NCI-H2081 treated with DMSO at 0.1 percent for 48 hours (cell line): ENCODE results near the gene SLC4A4.

Experiments used
- DNase-seq: peaks from one replicate; lab custom pipeline; 2025; lab: John Stamatoyannopoulos, UW

Gene SLC4A4

GRCh38 chr4:71473541-71474240 is 134.9 kb downstream of the SLC4A4 start:
- DNase-seq: no peak

- no peak for DNase-seq
Observed at GRCh38 chr4:71474731-71475130, 135.9 kb downstream of the SLC4A4 start.

- DNase-seq: no peak
Observed at GRCh38 chr4:71476240-71476639, 137.4 kb downstream of the SLC4A4 start.

GRCh38 chr4:71486550-71487343 is 147.9 kb downstream of the SLC4A4 start:
- no peak for DNase-seq

- no peak for DNase-seq
Observed at GRCh38 chr4:71487344-71487920, 148.6 kb downstream of the SLC4A4 start.

- no peak for DNase-seq
Observed at GRCh38 chr4:71494539-71494938, 155.7 kb downstream of the SLC4A4 start.

GRCh38 chr4:71495454-71495853 is 156.6 kb downstream of the SLC4A4 start:
- DNase-seq: no peak

GRCh38 chr4:71497078-71497477 is 158.3 kb downstream of the SLC4A4 start:
- no peak for DNase-seq

GRCh38 chr4:71498002-71498401 is 159.2 kb downstream of the SLC4A4 start:
- DNase-seq: no peak

GRCh38 chr4:71498625-71499024 is 159.8 kb downstream of the SLC4A4 start:
- no peak for DNase-seq

- DNase-seq: no peak
Observed at GRCh38 chr4:71501992-71502391, 163.2 kb downstream of the SLC4A4 start.

- no peak for DNase-seq
Observed at GRCh38 chr4:71518283-71518989, 179.6 kb downstream of the SLC4A4 start.

- DNase-seq: no peak
Observed at GRCh38 chr4:71520308-71520707, 181.5 kb downstream of the SLC4A4 start.

GRCh38 chr4:71520850-71521249 is 182.0 kb downstream of the SLC4A4 start:
- no peak for DNase-seq

- DNase-seq: no peak
Observed at GRCh38 chr4:71524756-71525155, 185.9 kb downstream of the SLC4A4 start.

- no peak for DNase-seq
Observed at GRCh38 chr4:71526637-71527406, 188.0 kb downstream of the SLC4A4 start.

- no peak for DNase-seq
Observed at GRCh38 chr4:71532407-71532806, 193.6 kb downstream of the SLC4A4 start.

- no peak for DNase-seq
Observed at GRCh38 chr4:71533121-71533520, 194.3 kb downstream of the SLC4A4 start.

- no peak for DNase-seq
Observed at GRCh38 chr4:71537551-71538065, 198.8 kb downstream of the SLC4A4 start.

- DNase-seq: no peak
Observed at GRCh38 chr4:71538528-71538927, 199.7 kb downstream of the SLC4A4 start.

- no peak for DNase-seq
Observed at GRCh38 chr4:71540749-71541269, 202.0 kb downstream of the SLC4A4 start.
